PFSK-1 (cell line): ENCODE measurements around the gene MAP1B.

Experiments used
- FOXP2 ChIP-seq: optimal IDR thresholded peaks from 2 replicates; pipeline ENCODE3; 2011; ENCODE audit warnings: borderline replicate concordance, control low read depth, inconsistent platforms; ENCODE audit not compliant: insufficient read depth; ENCODE audit errors: extremely low read length, extremely low read depth
- POLR2AphosphoS5 ChIP-seq: IDR thresholded peaks from 2 replicates; pipeline ENCODE4 v1.6.1; 2012; ENCODE audit warnings: low read depth, mild to moderate bottlenecking, control low read depth, low read length, moderate library complexity
- SIN3A ChIP-seq: IDR thresholded peaks from 2 replicates; pipeline ENCODE4 v1.6.1; 2012; ENCODE audit warnings: mild to moderate bottlenecking, low read length, moderate library complexity, borderline replicate concordance; ENCODE audit not compliant: insufficient read depth
- TAF1 ChIP-seq: IDR thresholded peaks from 2 replicates; pipeline ENCODE4 v1.6.1; 2012; ENCODE audit warnings: low read length, control low read depth, borderline replicate concordance; ENCODE audit not compliant: insufficient read depth
- TF ChIP-seq, protein P1 (sequence below), 2 experiments: IDR thresholded peaks; 2 replicates each; pipeline versions ENCODE4 v1.6.1 to v1.8.0; 2011 to 2012; ENCODE audit warnings: low read depth in 2 of 2, low read length in 2 of 2, control low read depth in 1 of 2, inconsistent platforms in 1 of 2, mild to moderate bottlenecking in 1 of 2, moderate library complexity in 1 of 2; ENCODE audit not compliant: insufficient read depth in 1 of 2

The MAP1B gene

DNA sequence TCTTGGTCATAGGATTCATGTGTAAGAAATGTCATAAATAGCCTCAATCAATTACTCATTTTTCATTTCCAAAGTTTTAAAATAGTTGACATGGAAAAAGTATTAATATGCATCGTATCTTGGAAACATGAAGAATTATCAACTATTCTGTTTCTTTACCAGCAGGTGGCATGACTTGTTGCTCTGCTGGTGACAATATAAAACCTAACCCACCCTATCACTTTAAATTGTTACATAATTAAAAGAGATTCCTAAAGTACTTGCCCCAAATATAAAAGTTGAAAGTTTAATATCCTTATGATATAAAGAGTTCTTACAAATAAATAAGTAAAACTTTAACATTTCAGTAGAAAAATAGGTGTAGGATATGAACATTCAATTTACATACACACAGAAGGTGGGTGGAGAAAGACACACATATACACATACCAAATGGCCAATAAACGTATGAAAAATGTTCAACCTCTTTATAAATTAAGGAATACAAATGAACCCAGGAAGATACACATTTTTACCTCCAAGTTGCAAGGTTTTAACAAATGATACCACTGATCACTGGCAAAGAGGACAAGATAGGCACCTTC is 30.6 kb downstream of the MAP1B start:
- TF ChIP-seq TAF1 (no peak), SIN3A (no peak), POLR2AphosphoS5 (no peak), FOXP2 (no peak)
- TF ChIP-seq, protein P1, sequence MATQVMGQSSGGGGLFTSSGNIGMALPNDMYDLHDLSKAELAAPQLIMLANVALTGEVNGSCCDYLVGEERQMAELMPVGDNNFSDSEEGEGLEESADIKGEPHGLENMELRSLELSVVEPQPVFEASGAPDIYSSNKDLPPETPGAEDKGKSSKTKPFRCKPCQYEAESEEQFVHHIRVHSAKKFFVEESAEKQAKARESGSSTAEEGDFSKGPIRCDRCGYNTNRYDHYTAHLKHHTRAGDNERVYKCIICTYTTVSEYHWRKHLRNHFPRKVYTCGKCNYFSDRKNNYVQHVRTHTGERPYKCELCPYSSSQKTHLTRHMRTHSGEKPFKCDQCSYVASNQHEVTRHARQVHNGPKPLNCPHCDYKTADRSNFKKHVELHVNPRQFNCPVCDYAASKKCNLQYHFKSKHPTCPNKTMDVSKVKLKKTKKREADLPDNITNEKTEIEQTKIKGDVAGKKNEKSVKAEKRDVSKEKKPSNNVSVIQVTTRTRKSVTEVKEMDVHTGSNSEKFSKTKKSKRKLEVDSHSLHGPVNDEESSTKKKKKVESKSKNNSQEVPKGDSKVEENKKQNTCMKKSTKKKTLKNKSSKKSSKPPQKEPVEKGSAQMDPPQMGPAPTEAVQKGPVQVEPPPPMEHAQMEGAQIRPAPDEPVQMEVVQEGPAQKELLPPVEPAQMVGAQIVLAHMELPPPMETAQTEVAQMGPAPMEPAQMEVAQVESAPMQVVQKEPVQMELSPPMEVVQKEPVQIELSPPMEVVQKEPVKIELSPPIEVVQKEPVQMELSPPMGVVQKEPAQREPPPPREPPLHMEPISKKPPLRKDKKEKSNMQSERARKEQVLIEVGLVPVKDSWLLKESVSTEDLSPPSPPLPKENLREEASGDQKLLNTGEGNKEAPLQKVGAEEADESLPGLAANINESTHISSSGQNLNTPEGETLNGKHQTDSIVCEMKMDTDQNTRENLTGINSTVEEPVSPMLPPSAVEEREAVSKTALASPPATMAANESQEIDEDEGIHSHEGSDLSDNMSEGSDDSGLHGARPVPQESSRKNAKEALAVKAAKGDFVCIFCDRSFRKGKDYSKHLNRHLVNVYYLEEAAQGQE (IDR thresholded peaks at IDR 0.05; ENCODE audit: insufficient read depth in 1 of 2, low read depth in 2 of 2, low read length in 2 of 2), result no peak

DNA sequence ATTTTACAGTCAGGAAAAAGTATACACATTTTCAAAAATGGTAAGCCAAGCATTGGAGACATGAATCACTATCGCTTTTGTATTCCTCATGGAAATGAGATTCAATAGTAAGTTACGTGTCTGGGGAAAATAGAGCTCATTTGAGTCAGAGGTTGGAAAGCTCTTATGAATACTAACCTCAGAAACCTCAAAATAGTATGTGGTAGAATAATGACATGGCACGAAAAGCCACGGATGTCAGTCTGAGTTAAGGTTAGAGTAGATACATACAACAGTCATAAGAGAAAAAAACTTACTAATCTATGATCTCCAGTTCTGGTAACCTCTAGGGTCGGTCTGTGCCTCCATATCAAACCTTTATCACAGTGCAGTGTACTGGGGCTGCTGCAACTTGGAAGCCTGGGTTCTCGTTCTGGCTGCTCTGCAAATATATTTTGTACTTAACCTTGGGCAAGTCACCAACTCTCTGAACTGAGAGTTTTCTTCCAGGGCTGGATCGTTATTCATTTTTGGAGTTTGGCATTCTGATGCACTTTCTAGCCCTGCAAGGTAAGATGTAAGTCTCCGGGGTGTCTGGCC is 31.8 kb downstream of the MAP1B start:
- TF ChIP-seq POLR2AphosphoS5, result no peak
- TF ChIP-seq SIN3A, result no peak
- TF ChIP-seq, protein P1 (IDR thresholded peaks at IDR 0.05; ENCODE audit: insufficient read depth in 1 of 2, low read depth in 2 of 2, low read length in 2 of 2), result no peak
- no peak for TF ChIP-seq FOXP2
- no peak for TF ChIP-seq TAF1

DNA sequence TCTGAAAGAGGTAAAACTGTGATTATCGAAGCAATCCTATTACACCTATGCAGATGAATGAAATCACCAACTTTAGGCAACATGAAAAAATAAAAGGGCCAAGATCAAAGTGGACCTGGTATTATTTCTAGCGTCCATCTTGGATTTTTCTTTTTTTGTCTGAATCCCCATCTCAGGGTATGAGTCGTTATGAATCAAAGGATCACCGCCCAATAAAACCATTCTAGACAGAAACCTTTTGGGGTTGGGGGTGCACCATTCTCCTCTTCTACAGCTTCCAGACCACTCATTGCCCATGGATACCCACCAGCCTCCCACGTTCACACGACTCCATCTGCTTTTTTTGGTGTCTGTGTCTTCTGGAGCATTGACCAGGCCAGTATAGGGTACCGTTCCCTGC is 33.4 kb downstream of the MAP1B start:
- TF ChIP-seq TAF1 (no peak), SIN3A (no peak), FOXP2 (no peak), POLR2AphosphoS5 (no peak)
- TF ChIP-seq, protein P1 (IDR thresholded peaks at IDR 0.05; ENCODE audit: insufficient read depth in 1 of 2, low read depth in 2 of 2, low read length in 2 of 2), result no peak

DNA sequence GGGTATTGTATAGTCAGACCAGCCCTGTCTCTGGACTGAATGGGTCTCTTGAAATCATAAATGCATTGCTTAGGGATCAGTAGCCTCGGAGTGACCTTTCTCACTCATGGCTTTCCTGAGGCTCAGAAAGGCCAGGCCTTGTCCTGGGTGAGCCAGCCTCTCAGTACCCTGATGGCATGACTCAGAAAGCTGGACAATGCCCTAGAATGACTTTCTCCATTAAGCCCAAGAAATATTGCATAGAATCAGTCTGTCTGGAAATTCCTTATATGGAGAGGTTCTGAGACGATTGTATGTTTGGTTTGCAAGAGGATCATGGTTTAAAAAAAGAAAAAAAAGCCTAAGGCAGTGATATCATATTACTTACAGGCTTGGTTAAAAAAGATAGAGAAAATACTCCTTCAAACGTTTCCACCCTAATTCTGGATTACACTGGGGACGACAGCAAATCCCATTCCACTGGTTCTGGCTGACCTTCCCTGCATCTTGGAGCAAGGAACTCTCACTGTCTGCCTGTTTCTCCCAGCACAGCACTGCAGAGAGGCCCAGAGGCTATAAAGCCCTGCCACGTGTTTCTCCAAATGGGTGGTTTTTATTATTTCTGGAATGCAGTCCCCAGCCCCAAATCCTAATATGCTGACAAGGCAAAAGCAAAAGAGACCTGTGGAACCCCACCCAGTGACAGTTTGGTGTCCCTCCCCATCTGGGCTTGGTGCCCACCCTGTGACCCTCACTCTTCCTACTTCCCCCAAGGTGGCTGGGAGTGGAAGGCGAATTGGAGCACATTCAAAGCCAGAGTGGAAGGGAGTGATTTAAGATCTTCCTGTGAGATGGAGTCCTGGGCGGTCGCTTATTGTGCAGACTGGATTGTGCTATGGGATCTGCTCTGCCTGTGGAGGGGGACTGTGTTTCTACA is 34.4 kb downstream of the MAP1B start:
- TF ChIP-seq TAF1 (no peak), SIN3A (no peak), POLR2AphosphoS5 (no peak), FOXP2 (no peak)
- TF ChIP-seq, protein P1 (IDR thresholded peaks at IDR 0.05; ENCODE audit: insufficient read depth in 1 of 2, low read depth in 2 of 2, low read length in 2 of 2), result no peak
